Measurements from ENCODE around the gene CELF2.

Gene CELF2

GRCh38 chr10:11207560-11207844 lies 189.8 kb downstream of the CELF2 start:
- H3K27ac Mint-ChIP-seq (ENCODE audit: low read depth), result peak overlapping the region; percentile 90
- peaks cover 97% of the 10 kb centered on the region for H3K4me1 Mint-ChIP-seq
- H3K4me3 Mint-ChIP-seq, result peak overlapping the region; percentile 69
- DNase-seq (ENCODE audit: low spot score in 2 of 2) (no peak), ATAC-seq (replicated peaks; ENCODE audit: extremely low read depth, poor library complexity, severe bottlenecking) (no peak)
- peaks cover 77% of the 10 kb centered on the region for H3K36me3 Mint-ChIP-seq (ENCODE audit: insufficient read depth)
- H3K9me3 Mint-ChIP-seq, result no peaks in the 10 kb centered on the region
- H3K27me3 Mint-ChIP-seq, result no peaks in the 10 kb centered on the region

- Mint-ChIP-seq H3K36me3 (ENCODE audit: insufficient read depth) (peaks cover 77% of the 10 kb centered on the region), H3K4me3 (peak overlapping the region; percentile 69), H3K4me1 (peaks cover 97% of the 10 kb centered on the region), H3K27me3 (no peaks in the 10 kb centered on the region), H3K9me3 (no peaks in the 10 kb centered on the region), H3K27ac (ENCODE audit: low read depth) (peak overlapping the region; percentile 90)
- DNase-seq (ENCODE audit: low spot score in 2 of 2), result no peak
- no peak for ATAC-seq (replicated peaks; ENCODE audit: extremely low read depth, poor library complexity, severe bottlenecking)
These were observed 190.6 kb downstream of the CELF2 start for GRCh38 chr10:11208243-11208642.

- H3K4me1 Mint-ChIP-seq, result peaks cover 97% of the 10 kb centered on the region
- DNase-seq (ENCODE audit: low spot score in 2 of 2) (no peak), ATAC-seq (replicated peaks; ENCODE audit: extremely low read depth, poor library complexity, severe bottlenecking) (peak; percentile 29)
- H3K27me3 Mint-ChIP-seq, result no peaks in the 10 kb centered on the region
- peak overlapping the region; percentile 90 for H3K27ac Mint-ChIP-seq (ENCODE audit: low read depth)
- H3K9me3 Mint-ChIP-seq, result no peaks in the 10 kb centered on the region
- peaks cover 74% of the 10 kb centered on the region for H3K36me3 Mint-ChIP-seq (ENCODE audit: insufficient read depth)
- peak overlapping the region; percentile 69 for H3K4me3 Mint-ChIP-seq
These were observed 191.5 kb downstream of the CELF2 start for GRCh38 chr10:11208908-11209829.

GRCh38 chr10:11209830-11210181 lies 192.1 kb downstream of the CELF2 start:
- no peaks in the 10 kb centered on the region for H3K9me3 Mint-ChIP-seq
- H3K36me3 Mint-ChIP-seq (ENCODE audit: insufficient read depth), result peaks cover 72% of the 10 kb centered on the region
- peak overlapping the region; percentile 69 for H3K4me3 Mint-ChIP-seq
- DNase-seq (ENCODE audit: low spot score in 2 of 2) (no peak), ATAC-seq (replicated peaks; ENCODE audit: extremely low read depth, poor library complexity, severe bottlenecking) (no peak)
- peaks cover 96% of the 10 kb centered on the region for H3K4me1 Mint-ChIP-seq
- peak overlapping the region; percentile 90 for H3K27ac Mint-ChIP-seq (ENCODE audit: low read depth)
- no peaks in the 10 kb centered on the region for H3K27me3 Mint-ChIP-seq

- H3K27ac Mint-ChIP-seq (ENCODE audit: low read depth), result peak overlapping the region; percentile 90
- peaks cover 72% of the 10 kb centered on the region for H3K36me3 Mint-ChIP-seq (ENCODE audit: insufficient read depth)
- H3K27me3 Mint-ChIP-seq, result no peaks in the 10 kb centered on the region
- DNase-seq (ENCODE audit: low spot score in 2 of 2) (no peak), ATAC-seq (replicated peaks; ENCODE audit: extremely low read depth, poor library complexity, severe bottlenecking) (no peak)
- H3K9me3 Mint-ChIP-seq, result no peaks in the 10 kb centered on the region
- H3K4me3 Mint-ChIP-seq, result peak overlapping the region; percentile 69
- peaks cover 99% of the 10 kb centered on the region for H3K4me1 Mint-ChIP-seq
These were observed 192.7 kb downstream of the CELF2 start for GRCh38 chr10:11210211-11210922.

- H3K27ac Mint-ChIP-seq (ENCODE audit: low read depth), result peak overlapping the region; percentile 90
- H3K4me3 Mint-ChIP-seq, result peak overlapping the region; percentile 25
- H3K9me3 Mint-ChIP-seq, result no peaks in the 10 kb centered on the region
- no peaks in the 10 kb centered on the region for H3K27me3 Mint-ChIP-seq
- peaks cover 99% of the 10 kb centered on the region for H3K4me1 Mint-ChIP-seq
- H3K36me3 Mint-ChIP-seq (ENCODE audit: insufficient read depth), result peaks cover 70% of the 10 kb centered on the region
- ATAC-seq (replicated peaks; ENCODE audit: extremely low read depth, poor library complexity, severe bottlenecking) (peak; percentile 22), DNase-seq (ENCODE audit: low spot score in 2 of 2) (no peak)
These were observed 194.8 kb downstream of the CELF2 start for GRCh38 chr10:11212288-11213085.

- no peak for DNase-seq (ENCODE audit: low spot score in 2 of 2)
- Mint-ChIP-seq H3K4me3 (peak overlapping the region; percentile 25), H3K36me3 (ENCODE audit: insufficient read depth) (peaks cover 69% of the 10 kb centered on the region), H3K4me1 (peaks cover 99% of the 10 kb centered on the region), H3K9me3 (no peaks in the 10 kb centered on the region), H3K27me3 (no peaks in the 10 kb centered on the region), H3K27ac (ENCODE audit: low read depth) (peak overlapping the region; percentile 90)
- ATAC-seq (replicated peaks; ENCODE audit: extremely low read depth, poor library complexity, severe bottlenecking), result no peak
These were observed 195.5 kb downstream of the CELF2 start for GRCh38 chr10:11213137-11213536.

- H3K4me3 Mint-ChIP-seq, result no peak overlapping the region
- H3K27me3 Mint-ChIP-seq, result no peaks in the 10 kb centered on the region
- H3K36me3 Mint-ChIP-seq (ENCODE audit: insufficient read depth), result peaks cover 73% of the 10 kb centered on the region
- DNase-seq (ENCODE audit: low spot score in 2 of 2) (no peak), ATAC-seq (replicated peaks; ENCODE audit: extremely low read depth, poor library complexity, severe bottlenecking) (no peak)
- no peaks in the 10 kb centered on the region for H3K9me3 Mint-ChIP-seq
- peaks cover 95% of the 10 kb centered on the region for H3K4me1 Mint-ChIP-seq
- H3K27ac Mint-ChIP-seq (ENCODE audit: low read depth), result peak overlapping the region; percentile 90
These were observed 196.7 kb downstream of the CELF2 start for GRCh38 chr10:11214407-11214806.

GRCh38 chr10:11215471-11215870 lies 197.8 kb downstream of the CELF2 start:
- Mint-ChIP-seq H3K27ac (ENCODE audit: low read depth) (peak overlapping the region; percentile 84), H3K36me3 (ENCODE audit: insufficient read depth) (peaks cover 77% of the 10 kb centered on the region), H3K4me1 (peaks cover 90% of the 10 kb centered on the region), H3K9me3 (no peaks in the 10 kb centered on the region), H3K4me3 (no peak overlapping the region), H3K27me3 (no peaks in the 10 kb centered on the region)
- DNase-seq (ENCODE audit: low spot score in 2 of 2) (no peak), ATAC-seq (replicated peaks; ENCODE audit: extremely low read depth, poor library complexity, severe bottlenecking) (no peak)

GRCh38 chr10:11217521-11217920 lies 199.8 kb downstream of the CELF2 start:
- ATAC-seq (replicated peaks; ENCODE audit: extremely low read depth, poor library complexity, severe bottlenecking) (no peak), DNase-seq (ENCODE audit: low spot score in 2 of 2) (no peak)
- no peaks in the 10 kb centered on the region for H3K27me3 Mint-ChIP-seq
- H3K36me3 Mint-ChIP-seq (ENCODE audit: insufficient read depth), result peaks cover 80% of the 10 kb centered on the region
- H3K4me3 Mint-ChIP-seq, result no peak overlapping the region
- no peaks in the 10 kb centered on the region for H3K9me3 Mint-ChIP-seq
- peak overlapping the region; percentile 84 for H3K27ac Mint-ChIP-seq (ENCODE audit: low read depth)
- peaks cover 80% of the 10 kb centered on the region for H3K4me1 Mint-ChIP-seq

GRCh38 chr10:11218395-11218794 lies 200.7 kb downstream of the CELF2 start:
- Mint-ChIP-seq H3K36me3 (ENCODE audit: insufficient read depth) (peaks cover 76% of the 10 kb centered on the region), H3K27ac (ENCODE audit: low read depth) (peak overlapping the region; percentile 60), H3K4me1 (peaks cover 78% of the 10 kb centered on the region), H3K4me3 (no peak overlapping the region), H3K9me3 (no peaks in the 10 kb centered on the region), H3K27me3 (no peaks in the 10 kb centered on the region)
- ATAC-seq (replicated peaks; ENCODE audit: extremely low read depth, poor library complexity, severe bottlenecking) (peak; percentile 36), DNase-seq (ENCODE audit: low spot score in 2 of 2) (no peak)

- peaks cover 80% of the 10 kb centered on the region for H3K4me1 Mint-ChIP-seq
These were observed 201.8 kb downstream of the CELF2 start for GRCh38 chr10:11219431-11219830.

More at GRCh38 chr10:11219431-11219830, 201.8 kb downstream of the CELF2 start:
- Mint-ChIP-seq H3K27me3 (no peaks in the 10 kb centered on the region), H3K27ac (ENCODE audit: low read depth) (peak overlapping the region; percentile 32), H3K36me3 (ENCODE audit: insufficient read depth) (peaks cover 73% of the 10 kb centered on the region), H3K9me3 (no peaks in the 10 kb centered on the region), H3K4me3 (no peak overlapping the region)
- no peak for DNase-seq (ENCODE audit: low spot score in 2 of 2)
- no peak for ATAC-seq (replicated peaks; ENCODE audit: extremely low read depth, poor library complexity, severe bottlenecking)
